Measurements from ENCODE around the gene TSPAN1.

The TSPAN1 gene

GRCh38 chr1:46152016-46152415 lies 22.9 kb upstream of the TSPAN1 start:
- Histone ChIP-seq H3K27ac (ENCODE audit: poor library complexity, severe bottlenecking) (no peak overlapping the region), H3K9me3 (ENCODE audit: severe bottlenecking) (no peaks in the 10 kb centered on the region), H3K4me3 (ENCODE audit: severe bottlenecking) (no peak overlapping the region), H3K36me3 (ENCODE audit: low read depth) (no peaks in the 10 kb centered on the region), H3K27me3 (ENCODE audit: insufficient read depth, poor library complexity, severe bottlenecking) (no peaks in the 10 kb centered on the region), H3K4me1 (ENCODE audit: insufficient read depth, poor library complexity, severe bottlenecking) (no peaks in the 10 kb centered on the region)
- ATAC-seq (ENCODE audit: low read depth) (0 out of 3 replicates have a peak, but pooled peaks have one; percentile 35), DNase-seq (ENCODE audit: low spot score) (no peak)
- TF ChIP-seq CTCF (IDR thresholded peaks at IDR 0.05; ENCODE audit: poor library complexity, severe bottlenecking): no peak

- H3K36me3 ChIP-seq (ENCODE audit: low read depth): no peaks in the 10 kb centered on the region
- H3K4me1 ChIP-seq (ENCODE audit: insufficient read depth, poor library complexity, severe bottlenecking): no peaks in the 10 kb centered on the region
- H3K4me3 ChIP-seq (ENCODE audit: severe bottlenecking): no peak overlapping the region
- H3K27ac ChIP-seq (ENCODE audit: poor library complexity, severe bottlenecking): no peak overlapping the region
- DNase-seq (ENCODE audit: low spot score) (no peak), ATAC-seq (ENCODE audit: low read depth) (no peak)
- no peak for TF ChIP-seq CTCF (IDR thresholded peaks at IDR 0.05; ENCODE audit: poor library complexity, severe bottlenecking)
- H3K9me3 ChIP-seq (ENCODE audit: severe bottlenecking): no peaks in the 10 kb centered on the region
- H3K27me3 ChIP-seq (ENCODE audit: insufficient read depth, poor library complexity, severe bottlenecking): no peaks in the 10 kb centered on the region
Observed at GRCh38 chr1:46153228-46153627, 21.7 kb upstream of the TSPAN1 start.

GRCh38 chr1:46153732-46154131 lies 21.2 kb upstream of the TSPAN1 start:
- ATAC-seq (ENCODE audit: low read depth): no peak
- no peak overlapping the region for H3K27ac ChIP-seq (ENCODE audit: poor library complexity, severe bottlenecking)
- no peaks in the 10 kb centered on the region for H3K27me3 ChIP-seq (ENCODE audit: insufficient read depth, poor library complexity, severe bottlenecking)
- H3K9me3 ChIP-seq (ENCODE audit: severe bottlenecking): no peaks in the 10 kb centered on the region
- DNase-seq (ENCODE audit: low spot score): no peak
- H3K36me3 ChIP-seq (ENCODE audit: low read depth): no peaks in the 10 kb centered on the region
- H3K4me1 ChIP-seq (ENCODE audit: insufficient read depth, poor library complexity, severe bottlenecking): no peaks in the 10 kb centered on the region
- no peak overlapping the region for H3K4me3 ChIP-seq (ENCODE audit: severe bottlenecking)
- TF ChIP-seq CTCF (IDR thresholded peaks at IDR 0.05; ENCODE audit: poor library complexity, severe bottlenecking): no peak

GRCh38 chr1:46157916-46158311 lies 17.0 kb upstream of the TSPAN1 start:
- no peaks in the 10 kb centered on the region for H3K36me3 ChIP-seq (ENCODE audit: low read depth)
- DNase-seq (ENCODE audit: low spot score): no peak
- no peaks in the 10 kb centered on the region for H3K4me1 ChIP-seq (ENCODE audit: insufficient read depth, poor library complexity, severe bottlenecking)
- ATAC-seq (ENCODE audit: low read depth): no peak
- no peaks in the 10 kb centered on the region for H3K27me3 ChIP-seq (ENCODE audit: insufficient read depth, poor library complexity, severe bottlenecking)
- no peak overlapping the region for H3K27ac ChIP-seq (ENCODE audit: poor library complexity, severe bottlenecking)
- no peaks in the 10 kb centered on the region for H3K9me3 ChIP-seq (ENCODE audit: severe bottlenecking)
- no peak for TF ChIP-seq CTCF (IDR thresholded peaks at IDR 0.05; ENCODE audit: poor library complexity, severe bottlenecking)
- H3K4me3 ChIP-seq (ENCODE audit: severe bottlenecking): no peak overlapping the region

GRCh38 chr1:46158312-46159281 lies 16.3 kb upstream of the TSPAN1 start:
- no peak overlapping the region for H3K27ac ChIP-seq (ENCODE audit: poor library complexity, severe bottlenecking)
- no peaks in the 10 kb centered on the region for H3K4me1 ChIP-seq (ENCODE audit: insufficient read depth, poor library complexity, severe bottlenecking)
- H3K4me3 ChIP-seq (ENCODE audit: severe bottlenecking): no peak overlapping the region
- H3K27me3 ChIP-seq (ENCODE audit: insufficient read depth, poor library complexity, severe bottlenecking): no peaks in the 10 kb centered on the region
- no peaks in the 10 kb centered on the region for H3K36me3 ChIP-seq (ENCODE audit: low read depth)
- no peaks in the 10 kb centered on the region for H3K9me3 ChIP-seq (ENCODE audit: severe bottlenecking)
- no peak for TF ChIP-seq CTCF (IDR thresholded peaks at IDR 0.05; ENCODE audit: poor library complexity, severe bottlenecking)
- no peak for DNase-seq (ENCODE audit: low spot score)
- no peak for ATAC-seq (ENCODE audit: low read depth)

Data from RWPE2 (cell line).